Measurements from ENCODE around the gene CDH4. TPM values are rescaled to one million over a fixed set of nuclear protein-coding genes. Genes with fewer than 3 reads are reported as not detected.

Gene CDH4
- total and polyA plus RNA-seq, 2 of the 8 experiments (the other 6 are each of a cell fraction or from before 2014, with no cell fraction given), result 4.3 to 7.9 TPM

- H3K18ac ChIP-seq (ENCODE audit: extremely low read depth, low read length), result no peak overlapping the region
- no peak for FAIRE-seq
- H2BK5ac ChIP-seq (ENCODE audit: low read depth, low read length), result no peak overlapping the region
- no peak overlapping the region for H3K23ac ChIP-seq (ENCODE audit: insufficient read length)
- peak overlapping the region; percentile 18; the same call in 1 of the 2 replicates for H4K8ac ChIP-seq (ENCODE audit: extremely low read depth, insufficient read depth, low read length)
- H2BK120ac ChIP-seq (replicated peaks; ENCODE audit: low read depth, low read length), result no peak overlapping the region
- WGBS, 2 experiments (ENCODE audit: extremely low coverage in 1 of 2, insufficient coverage in 1 of 2, insufficient read length in 1 of 2, insufficient replicate concordance in 2 of 2, low coverage in 1 of 2, low lambda C conversion rate in 2 of 2, missing lambda C conversion rate in 1 of 2), result 86% methylated on average over 35 of the region's 38 CpGs; no CpG with 5 or more reads in 1 of the 2 experiments
- H3K27ac ChIP-seq (ENCODE audit: low read depth, low read length), result no peak overlapping the region
- H3K4me3 ChIP-seq (ENCODE audit: extremely low read depth in 1 of 4, insufficient read depth in 2 of 4, low read depth in 3 of 4, low read length in 4 of 4), result no peak overlapping the region
- DNase-seq (ENCODE audit: low read depth in 1 of 2, low spot score in 2 of 2), result no peak
- H3K4me2 ChIP-seq (ENCODE audit: insufficient read depth in 1 of 2, low read depth in 2 of 2, low read length in 2 of 2), result no peak overlapping the region
- H4K91ac ChIP-seq (replicated peaks; ENCODE audit: insufficient read length, low read length), result no peak overlapping the region
- no peak overlapping the region for H2AFZ ChIP-seq (ENCODE audit: low read length)
- H3K9ac ChIP-seq (replicated peaks in 1 of 4; ENCODE audit: extremely low read depth in 1 of 4, low read depth in 3 of 4, low read length in 3 of 4), result no peak overlapping the region
- H3K36me3 ChIP-seq (ENCODE audit: control insufficient read depth in 2 of 4, insufficient read depth in 4 of 4, low read length in 3 of 4), result no peaks in the 10 kb centered on the region
- no peak overlapping the region for H3K14ac ChIP-seq (ENCODE audit: insufficient read length)
- no peaks in the 10 kb centered on the region for H4K20me1 ChIP-seq (replicated peaks in 1 of 2; ENCODE audit: control insufficient read depth in 1 of 2, insufficient read depth in 2 of 2, low read length in 2 of 2)
- no peak overlapping the region for H3K56ac ChIP-seq (replicated peaks; ENCODE audit: insufficient read length, low read depth, low read length)
- H2AK5ac ChIP-seq (ENCODE audit: low read depth, low read length), result no peak overlapping the region
- no peak overlapping the region for H2BK15ac ChIP-seq (ENCODE audit: low read length)
- no peak overlapping the region for H4K5ac ChIP-seq (ENCODE audit: insufficient read length, low read depth, low read length)
- no peaks in the 10 kb centered on the region for H3K79me1 ChIP-seq (ENCODE audit: low read depth, low read length)
- no peaks in the 10 kb centered on the region for H3K79me2 ChIP-seq (ENCODE audit: control insufficient read depth in 1 of 2, insufficient read depth in 2 of 2, low read length in 2 of 2)
- TF ChIP-seq CBX8 (IDR thresholded peaks at IDR 0.05; ENCODE audit: borderline replicate concordance, low read depth, low read length), result no peak
- TF ChIP-seq ASH2L (IDR thresholded peaks at IDR 0.05; ENCODE audit: low read length), result no peak
- H3K4ac ChIP-seq (replicated peaks; ENCODE audit: insufficient read length, low read depth, low read length), result no peak overlapping the region
- H2BK20ac ChIP-seq (ENCODE audit: low read length), result no peak overlapping the region
- no peaks in the 10 kb centered on the region; a peak in 1 of 7 replicates for H3K4me1 ChIP-seq (replicated peaks in 1 of 4; ENCODE audit: control insufficient read depth in 3 of 4, insufficient read depth in 4 of 4, low read length in 3 of 4)
- H3K23me2 ChIP-seq (ENCODE audit: low read depth, low read length), result no peaks in the 10 kb centered on the region
- H3K9me3 ChIP-seq (ENCODE audit: insufficient read depth in 2 of 2, low read depth in 1 of 2, low read length in 1 of 2), result no peaks in the 10 kb centered on the region; a peak in 1 of 4 replicates
- no peak overlapping the region for H2BK12ac ChIP-seq (ENCODE audit: low read depth, low read length)
- ChIA-PET CTCF (ENCODE audit: partially characterized antibody) (interaction anchor here (0.6 to 1.4 kb wide), 5 partner anchors 8 to 276 kb away, joined by 3 to 6 read pairs (median 4); no protein-coding TSS in a partner anchor), POLR2A (ENCODE audit: partially characterized antibody) (no interaction called here)
- no peaks in the 10 kb centered on the region; a peak in 1 of 7 replicates for H3K27me3 ChIP-seq (replicated peaks in 1 of 4; ENCODE audit: control insufficient read depth in 3 of 4, extremely low read depth in 1 of 4, insufficient read depth in 3 of 4, low read length in 3 of 4)
Measured at GRCh38 chr20:61908057-61909026, 656.3 kb downstream of the CDH4 start.

Measured in H1 (cell line).